Activated CD8-positive, alpha-beta memory T cell treated with anti-CD3 and anti-CD28 coated beads for 1 hour (primary cell): Measurements from ENCODE around the gene OR8J1.
"Not testable (repeated sequence)": the region's sequence is repeated elsewhere in the genome, so short reads cannot be mapped to it uniquely, and the experiment has no call there.

Experiments used
- DNase-seq, 2 donors: peaks; one replicate each; pipeline ENCODE4 v3.0.0-alpha.2; 2020; ENCODE audit warnings: low read depth in 1 of 2; ENCODE audit errors: extremely low read depth in 1 of 2

OR8J1 gene

GRCh38 chr11:56353991-56354390 lies at the start of gene OR8J1:
Gene OR8J1, plus strand, starts transcription at chr11:56354291. Its CDS starts 5,956 bp downstream, at chr11:56360247.
- DNase-seq = no peak

GRCh38 chr11:56307836-56308235 lies 46.3 kb upstream of the OR8J1 start:
- no peak for DNase-seq

GRCh38 chr11:56314844-56315243 lies 39.2 kb upstream of the OR8J1 start, which contains the start of gene OR8K3:
Gene OR8K3, plus strand, starts transcription at chr11:56315144. Its CDS starts 3,163 bp downstream, at chr11:56318307.
- no peak for DNase-seq

- no peak for DNase-seq
These were observed 22.1 kb upstream of the OR8J1 start for GRCh38 chr11:56331861-56332491.

- no peak for DNase-seq
These were observed 20.9 kb upstream of the OR8J1 start for GRCh38 chr11:56333156-56333555.

GRCh38 chr11:56340289-56340688 lies 13.8 kb upstream of the OR8J1 start:
- DNase-seq = no peak

- no peak for DNase-seq
These were observed 8.4 kb upstream of the OR8J1 start, which contains the start of gene OR8K1 for GRCh38 chr11:56345739-56346138. Gene OR8K1, plus strand, starts transcription at chr11:56346039. Its CDS starts 0 bp downstream, at chr11:56346039.

GRCh38 chr11:56375324-56375723 lies 21.2 kb downstream of the OR8J1 start, which contains the start of gene OR8U1:
Gene OR8U1, plus strand, starts transcription at chr11:56375624. Its CDS starts 0 bp downstream, at chr11:56375624.
- DNase-seq = no peak

GRCh38 chr11:56380120-56380519 lies 26.0 kb downstream of the OR8J1 start:
- no peak for DNase-seq

GRCh38 chr11:56394381-56394780 lies 40.3 kb downstream of the OR8J1 start:
- no peak for DNase-seq

- DNase-seq = no peak
These were observed 42.0 kb downstream of the OR8J1 start for GRCh38 chr11:56396047-56396446.

- not testable (repeated sequence) for DNase-seq
These were observed 47.9 kb downstream of the OR8J1 start for GRCh38 chr11:56401858-56402461.

- no peak for DNase-seq
These were observed 50.3 kb downstream of the OR8J1 start for GRCh38 chr11:56404393-56404792.

GRCh38 chr11:56410801-56411200 lies 56.7 kb downstream of the OR8J1 start:
- DNase-seq = no peak
